Measurements from ENCODE around the gene ATP6AP1. TPM values are rescaled to one million over a fixed set of nuclear protein-coding genes. Genes with fewer than 3 reads are reported as not detected.

Gene ATP6AP1
- total and polyA plus RNA-seq, 2 of the 13 experiments (the other 11 are each of a cell fraction or from before 2014, with no cell fraction given): 56.7 to 110 TPM

- no peaks in the 10 kb centered on the region for H3K36me3 ChIP-seq (replicated peaks in 1 of 2; ENCODE audit: control insufficient read depth in 1 of 2, insufficient read depth in 2 of 2, low read length in 2 of 2)
- ATAC-seq (no peak), FAIRE-seq (no peak), DNase-seq (ENCODE audit: low spot score) (no peak)
- WGBS (ENCODE audit: low lambda C conversion rate): 94% methylated on average over 11 of the region's 24 CpGs
- TF ChIP-seq, protein P1, sequence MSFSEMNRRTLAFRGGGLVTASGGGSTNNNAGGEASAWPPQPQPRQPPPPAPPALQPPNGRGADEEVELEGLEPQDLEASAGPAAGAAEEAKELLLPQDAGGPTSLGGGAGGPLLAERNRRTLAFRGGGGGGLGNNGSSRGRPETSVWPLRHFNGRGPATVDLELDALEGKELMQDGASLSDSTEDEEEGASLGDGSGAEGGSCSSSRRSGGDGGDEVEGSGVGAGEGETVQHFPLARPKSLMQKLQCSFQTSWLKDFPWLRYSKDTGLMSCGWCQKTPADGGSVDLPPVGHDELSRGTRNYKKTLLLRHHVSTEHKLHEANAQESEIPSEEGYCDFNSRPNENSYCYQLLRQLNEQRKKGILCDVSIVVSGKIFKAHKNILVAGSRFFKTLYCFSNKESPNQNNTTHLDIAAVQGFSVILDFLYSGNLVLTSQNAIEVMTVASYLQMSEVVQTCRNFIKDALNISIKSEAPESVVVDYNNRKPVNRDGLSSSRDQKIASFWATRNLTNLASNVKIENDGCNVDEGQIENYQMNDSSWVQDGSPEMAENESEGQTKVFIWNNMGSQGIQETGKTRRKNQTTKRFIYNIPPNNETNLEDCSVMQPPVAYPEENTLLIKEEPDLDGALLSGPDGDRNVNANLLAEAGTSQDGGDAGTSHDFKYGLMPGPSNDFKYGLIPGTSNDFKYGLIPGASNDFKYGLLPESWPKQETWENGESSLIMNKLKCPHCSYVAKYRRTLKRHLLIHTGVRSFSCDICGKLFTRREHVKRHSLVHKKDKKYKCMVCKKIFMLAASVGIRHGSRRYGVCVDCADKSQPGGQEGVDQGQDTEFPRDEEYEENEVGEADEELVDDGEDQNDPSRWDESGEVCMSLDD (CRISPR knock-in tag; IDR thresholded peaks at IDR 0.05; ENCODE audit: borderline replicate concordance): no peak
- TF ChIP-seq TAF15 (IDR thresholded peaks at IDR 0.05; ENCODE audit: low read depth, low read length, poor library complexity, severe bottlenecking): no peak
- TF ChIP-seq SMARCC2 (IDR thresholded peaks at IDR 0.05): no peak
- TF ChIP-seq AGO2 (optimal IDR thresholded peaks at IDR 0.05; ENCODE audit: low read depth, low read length): peak; percentile 52
- no TSS peak for BruUV-seq (replicated peaks)
- H3K4me2 ChIP-seq (ENCODE audit: low read depth, low read length): peak overlapping the region; percentile 80
- no peak overlapping the region for H3K27ac ChIP-seq (ENCODE audit: extremely low read length, insufficient read depth, low read length)
- no peak overlapping the region for H2AFZ ChIP-seq (ENCODE audit: low read length)
- H3K9me3 ChIP-seq (ENCODE audit: low read length): no peaks in the 10 kb centered on the region
- H3K4me1 ChIP-seq (ENCODE audit: insufficient read depth, low read length): peaks cover 8% of the 10 kb centered on the region
- POLR2A ChIA-PET: interaction anchor here (0.8 to 1.3 kb wide), 5 partner anchors 12 to 108 kb away, joined by 4 to 11 read pairs (median 7); partner anchors contain the start of genes FAM3A, RPL10 and SLC10A3
- intact Hi-C loops (cut with micrococcal nuclease; ENCODE audit: unreplicated experiment) (no loop called here), in situ Hi-C loops (cut with HindIII; ENCODE audit: extremely low pct_ligation_motif_present, low pct_unique_long_range_greater_than_20kb) (no loop called here)
- peak overlapping the region; percentile 43; the same call in 1 of the 2 replicates for H3K9ac ChIP-seq (ENCODE audit: insufficient read depth, low read depth, low read length)
- H3K4me3 ChIP-seq (replicated peaks in 1 of 3; ENCODE audit: insufficient read depth in 1 of 3, low read depth in 2 of 3, low read length in 3 of 3): peak overlapping the region; percentile 12 to 60 (median 57); a peak in 4 of 6 replicates
- CTCF ChIA-PET (ENCODE audit: low intra/inter-chr PET ratio, low total read pairs): no interaction called here
- H3K79me2 ChIP-seq (ENCODE audit: insufficient read depth, low read length): no peaks in the 10 kb centered on the region
- H4K20me1 ChIP-seq (ENCODE audit: insufficient read depth, low read length): no peaks in the 10 kb centered on the region
- no peaks in the 10 kb centered on the region for H3K27me3 ChIP-seq (ENCODE audit: control insufficient read depth in 1 of 2, insufficient read depth in 2 of 2, low read length in 2 of 2)
These were observed 49.5 kb downstream of the ATP6AP1 start for GRCh38 chrX:154477891-154478477.
